GM21576 (cell line): ENCODE data around the gene ZNHIT1.

Source experiments
- ATAC-seq: cut with Tn5 transposase; IDR thresholded peaks from one replicate; pipeline ENCODE4 v1.9.1; 2021; ENCODE audit warnings: mild to moderate bottlenecking, moderate library complexity; ENCODE audit not compliant: unreplicated experiment

The ZNHIT1 gene

GRCh38 chr7:101216860-101217387 is 1.0 kb upstream of the ZNHIT1 start:
- peak; percentile 31 for ATAC-seq

GRCh38 chr7:101218236-101219125 is 516 bp downstream of the ZNHIT1 start:
- no peak for ATAC-seq

DNA sequence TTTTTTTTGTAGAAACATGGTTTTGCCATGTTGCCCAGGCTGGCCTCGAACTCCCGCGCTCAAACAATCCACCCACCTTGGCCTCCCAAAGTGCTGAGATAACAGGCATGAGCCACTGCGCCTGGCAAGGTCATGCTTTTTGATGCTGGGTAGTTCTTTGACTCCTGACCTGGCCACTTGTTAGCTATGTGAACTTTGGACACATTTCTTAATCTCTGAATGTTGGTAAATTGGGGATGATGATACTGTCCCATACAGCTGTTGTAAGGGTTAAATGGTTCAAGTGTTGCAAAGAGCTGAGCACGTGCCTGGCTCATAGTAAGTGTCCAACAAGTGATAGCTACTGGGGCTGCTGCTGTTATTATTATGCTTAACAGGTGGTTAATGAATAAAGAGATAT is 2.3 kb downstream of the ZNHIT1 start:
- ATAC-seq = no peak

GRCh38 chr7:101222275-101222830 is 4.4 kb downstream of the ZNHIT1 start:
- no peak for ATAC-seq

GRCh38 chr7:101223528-101223927 is 5.6 kb downstream of the ZNHIT1 start:
- no peak for ATAC-seq

DNA sequence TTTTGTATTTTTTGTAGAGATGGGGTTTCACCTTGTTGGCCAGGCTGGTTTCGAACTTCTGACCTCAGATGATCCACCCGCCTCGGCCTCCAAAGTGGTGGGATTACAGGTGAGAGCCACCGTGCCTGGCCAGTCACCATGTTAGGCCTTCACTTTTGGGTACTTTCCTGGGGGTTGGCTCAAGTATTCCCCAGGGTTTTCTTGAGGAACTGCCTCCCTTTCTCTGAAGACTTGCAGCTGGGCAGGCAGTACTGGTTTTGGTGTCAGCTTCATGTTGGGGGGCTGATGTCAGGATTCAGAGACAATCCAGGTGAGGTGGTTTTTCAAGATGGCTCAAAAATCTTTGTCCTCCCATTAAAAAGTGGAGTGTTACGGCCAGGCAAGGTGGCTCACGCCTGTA is 7.7 kb downstream of the ZNHIT1 start:
- no peak for ATAC-seq

DNA sequence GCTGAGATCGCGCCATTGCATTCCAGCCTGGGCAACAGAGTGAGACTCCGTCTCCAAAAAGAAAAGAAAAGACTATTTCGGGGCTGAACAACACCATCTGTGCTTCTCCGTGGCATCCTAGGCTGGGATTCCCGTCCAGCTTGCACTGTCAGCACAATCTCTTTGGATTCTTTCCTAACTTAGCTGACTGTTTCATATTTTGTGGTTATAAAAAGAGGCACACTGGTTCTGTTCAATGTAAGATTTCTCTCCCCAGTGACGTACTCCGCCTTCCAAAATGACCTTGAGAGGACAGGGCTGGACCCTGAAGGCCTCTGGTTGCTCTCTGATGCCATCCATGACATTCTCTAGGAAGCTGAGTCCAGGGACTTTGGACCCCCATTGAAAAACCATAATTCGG is 8.8 kb downstream of the ZNHIT1 start:
- ATAC-seq = no peak

- no peak for ATAC-seq
Measured at GRCh38 chr7:101231644-101232043, 13.7 kb downstream of the ZNHIT1 start.

DNA sequence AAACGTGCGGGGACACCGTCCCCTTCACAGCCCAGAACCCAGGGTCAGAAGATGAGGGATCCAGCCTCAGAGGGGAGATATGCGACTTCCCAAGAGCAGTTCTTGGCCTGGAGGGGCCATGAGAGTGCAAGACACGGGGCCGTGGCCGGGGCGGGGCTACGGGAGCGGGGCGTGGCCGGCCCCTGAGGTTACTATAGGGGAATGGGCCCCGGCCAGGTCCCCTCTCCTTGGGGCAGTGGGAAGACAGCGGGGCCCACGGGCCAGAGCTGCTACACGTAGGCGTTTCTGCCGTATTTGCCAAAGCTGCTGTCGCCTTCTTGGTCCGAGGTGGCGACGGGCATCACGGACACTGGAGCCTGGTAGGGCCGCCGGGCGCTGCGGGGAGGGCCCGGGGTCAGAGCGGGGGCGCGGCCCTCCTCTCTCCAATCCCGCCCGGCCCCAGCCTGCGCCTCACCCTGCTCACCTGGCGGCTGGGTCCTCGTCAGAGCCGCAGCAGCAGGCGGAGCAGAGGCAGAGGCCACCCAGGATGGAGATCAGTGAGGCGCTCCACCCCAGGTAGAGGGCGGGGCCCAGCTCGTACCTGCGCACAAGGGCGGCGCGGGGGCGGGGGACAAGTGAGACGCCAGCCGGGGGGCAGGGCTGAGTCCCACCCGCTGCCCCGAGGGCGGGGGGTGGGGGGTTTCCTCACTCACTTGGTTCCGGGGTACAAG is 14.3 kb downstream of the ZNHIT1 start:
- ATAC-seq = no peak

GRCh38 chr7:101233907-101234547 is 16.1 kb downstream of the ZNHIT1 start:
- no peak for ATAC-seq

DNA sequence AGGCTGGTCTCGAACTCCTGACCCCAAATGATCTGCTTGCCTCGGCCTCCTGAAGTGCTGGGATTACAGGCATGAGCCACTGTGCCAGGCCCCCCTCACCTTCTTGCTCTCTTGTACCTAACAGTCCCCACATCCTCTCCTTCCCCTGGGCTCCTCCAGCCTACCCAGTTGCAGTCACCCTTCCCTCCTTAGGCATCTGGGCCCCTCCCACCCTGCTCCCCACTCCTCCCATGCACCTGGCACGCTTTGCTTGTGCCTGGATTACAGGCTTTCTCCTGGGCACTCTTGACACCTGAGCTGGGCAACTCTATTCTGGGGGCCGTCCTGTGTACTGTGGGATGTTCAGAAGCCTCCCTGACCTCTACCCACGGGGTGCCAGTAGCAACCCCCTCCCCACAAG is 16.7 kb downstream of the ZNHIT1 start:
- no peak for ATAC-seq

DNA sequence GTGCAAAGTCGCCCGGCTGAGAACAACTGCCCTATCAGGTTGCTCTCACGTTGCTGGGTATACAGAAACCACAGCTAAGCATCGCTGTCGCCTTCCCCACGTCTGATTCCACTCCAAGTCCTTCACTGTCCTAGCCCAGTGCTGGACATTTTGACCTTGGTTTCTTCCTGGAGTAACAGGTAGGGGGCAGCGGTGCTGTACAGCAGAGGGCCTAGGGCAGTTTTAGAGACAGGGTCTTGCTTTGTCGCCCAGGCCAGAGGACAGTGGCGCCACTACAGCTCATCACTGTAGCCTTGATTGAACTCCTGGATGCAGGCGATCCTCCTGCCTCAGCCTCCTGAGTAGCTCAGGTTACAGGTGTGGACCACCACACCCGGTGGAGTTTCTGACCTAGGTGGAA is 17.1 kb downstream of the ZNHIT1 start:
- ATAC-seq = no peak

- no peak for ATAC-seq
Measured at GRCh38 chr7:101235522-101235921, 17.6 kb downstream of the ZNHIT1 start.

DNA sequence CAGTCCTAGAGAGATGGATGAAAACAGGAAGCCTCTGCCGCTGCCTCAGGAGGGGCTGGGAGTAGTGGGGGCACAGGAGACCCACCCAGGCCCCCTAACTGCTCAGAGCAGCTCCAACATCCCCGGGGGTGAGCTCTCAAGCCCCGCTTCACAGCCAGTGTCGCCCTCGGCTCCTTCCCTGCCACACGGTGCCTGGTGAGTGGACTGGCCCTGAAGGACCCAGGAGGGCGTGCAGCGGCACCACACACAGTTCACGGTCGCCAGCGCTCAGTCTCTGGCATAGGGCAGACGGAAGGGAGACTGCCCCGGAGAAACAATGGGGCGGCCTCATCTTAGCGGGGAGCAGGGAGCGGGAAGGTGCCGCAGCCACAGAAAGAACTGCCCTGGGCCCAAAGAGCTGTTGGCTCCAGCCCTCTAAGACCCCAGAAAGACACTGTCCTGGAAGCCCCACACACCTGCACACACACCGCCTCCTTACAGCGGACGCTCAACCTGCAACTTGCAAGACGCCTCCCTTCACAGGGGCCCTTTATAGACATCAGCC is 18.4 kb downstream of the ZNHIT1 start:
- no peak for ATAC-seq

DNA sequence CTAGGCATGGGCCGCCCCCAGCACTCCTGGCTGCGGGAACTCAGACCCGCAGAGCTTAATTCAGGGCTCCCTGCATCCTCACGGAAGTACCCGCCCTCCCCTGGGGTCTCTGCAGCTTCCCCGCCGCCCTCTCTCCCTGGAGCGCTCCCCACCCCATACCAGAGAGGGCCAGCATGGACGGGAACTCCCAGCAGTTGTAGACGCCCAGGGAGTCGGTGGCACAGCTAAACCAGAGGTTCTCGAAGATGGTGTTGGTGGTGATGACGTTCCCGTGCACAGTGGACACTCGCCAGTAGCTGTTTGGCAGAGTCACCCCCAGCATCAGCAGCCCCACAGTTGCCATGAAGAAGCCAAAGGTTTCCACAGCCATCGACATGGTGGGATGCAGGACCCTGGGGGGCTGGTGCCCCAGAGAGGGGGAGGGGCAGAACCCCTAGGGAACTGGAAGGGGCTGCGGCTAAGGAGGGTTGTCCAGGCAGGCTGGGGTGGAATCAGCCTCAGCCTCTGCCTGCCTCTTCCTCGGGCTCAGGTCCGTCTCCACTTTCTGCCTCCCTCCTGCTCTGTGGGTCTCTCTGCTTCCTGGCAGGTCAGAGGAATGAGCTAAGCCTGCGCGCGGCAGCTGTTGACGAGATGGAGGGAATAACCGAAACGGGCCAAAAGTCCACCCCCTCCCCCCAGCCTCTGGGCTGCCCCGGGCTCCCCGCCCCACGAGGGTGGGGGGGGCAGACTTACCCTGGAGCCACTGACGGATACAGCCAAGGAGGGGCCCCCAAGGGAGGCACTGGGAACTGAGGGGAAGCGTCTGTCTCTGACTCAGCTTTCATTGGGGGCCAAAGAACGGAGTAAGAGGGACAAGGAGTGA is 19.5 kb downstream of the ZNHIT1 start, which contains the start of gene CLDN15:
CLDN15 (minus strand) TSS at position 597 of the 862 bp plus-strand sequence; CDS start at position 376, 221 bp downstream.
- ATAC-seq = no peak

- no peak for ATAC-seq
Measured at GRCh38 chr7:101238226-101239182, 20.5 kb downstream of the ZNHIT1 start.

DNA sequence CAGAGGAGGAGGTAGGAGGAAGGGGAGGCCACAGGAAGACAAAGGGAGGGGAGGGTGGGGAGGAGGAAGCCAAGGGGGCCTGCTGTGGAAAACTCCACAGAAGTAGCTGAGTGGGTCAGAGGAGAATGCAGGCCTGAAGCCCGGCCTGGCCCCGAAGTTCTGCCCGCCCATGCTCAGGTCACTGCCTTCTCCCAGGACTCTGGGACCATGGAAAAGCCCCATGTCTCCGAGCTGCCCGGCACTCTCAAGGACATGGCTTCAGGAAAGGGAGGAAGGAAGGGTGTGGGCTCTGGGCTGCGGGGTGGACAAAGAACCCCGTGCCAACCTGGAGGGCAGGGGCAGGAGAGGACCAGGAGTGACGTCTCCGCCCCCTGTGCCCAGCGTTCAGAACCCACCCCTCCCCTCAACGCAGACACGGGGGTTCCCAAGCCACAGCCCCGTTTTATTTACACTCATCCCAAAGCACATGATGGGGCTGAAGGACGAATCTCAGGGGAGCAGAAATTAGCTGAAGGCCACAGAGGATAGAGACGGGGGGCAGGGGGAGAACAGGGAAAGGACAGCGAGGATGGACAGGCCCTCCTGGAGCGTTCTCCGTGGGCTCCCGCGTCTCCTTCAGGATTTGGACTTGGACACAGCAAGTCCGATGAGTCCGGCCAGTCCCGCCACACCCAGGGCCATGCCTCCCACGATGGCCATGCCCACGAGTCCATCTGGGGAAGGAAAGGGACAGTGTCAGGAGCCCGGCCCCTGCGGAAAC is 21.4 kb downstream of the ZNHIT1 start:
- ATAC-seq = no peak

- no peak for ATAC-seq
Measured at GRCh38 chr7:101239951-101240220, 21.9 kb downstream of the ZNHIT1 start.
